K562 (cell line): Measurements from ENCODE around the gene FTH1. TPM values are rescaled to one million over a fixed set of nuclear protein-coding genes. Genes with fewer than 3 reads are reported as not detected.

Experiments
- CHD4 ChIP-seq: fragments of 200-600 bp; sonication (generic); IDR thresholded peaks from 3 replicates; pipeline ENCODE4 v1.6.1; 2012; ENCODE audit warnings: low read depth, mild to moderate bottlenecking, mixed read lengths, low read length, inconsistent platforms; ENCODE audit not compliant: insufficient read depth, insufficient replicate concordance, poor library complexity, severe bottlenecking
- DACH1 ChIP-seq: fragments of 450-650 bp; IDR thresholded peaks from 2 replicates; pipeline ENCODE4 v1.6.1; 2018; ENCODE audit not compliant: partially characterized antibody
- DMBX1 ChIP-seq: fragments of 250-450 bp; sonication (Bioruptor Pico); IDR thresholded peaks from 2 replicates; pipeline ENCODE4 v1.8.0; 2022; ENCODE audit warnings: inconsistent platforms, mild to moderate bottlenecking, moderate library complexity, borderline replicate concordance
- E2F1 ChIP-seq: sonication (generic); formaldehyde crosslinking; IDR thresholded peaks from 2 replicates; pipeline ENCODE4 v1.8.1; 2023; ENCODE audit warnings: mild to moderate bottlenecking, missing genetic modification reagents, moderate library complexity
- KLF10 ChIP-seq: fragments of 250-450 bp; sonication (Bioruptor Pico); IDR thresholded peaks from 2 replicates; pipeline ENCODE4 v1.6.1; 2021; ENCODE audit warnings: matching md5 sums
- MCM3 ChIP-seq: fragments of 450-650 bp; IDR thresholded peaks from 2 replicates; pipeline ENCODE4 v1.6.1; 2016
- MCM7 ChIP-seq, 2 experiments: fragments of 450-650 bp; IDR thresholded peaks; 2 replicates each; pipeline ENCODE4 v1.6.1; 2016 to 2018
- NR1H2 ChIP-seq: sonication (generic); formaldehyde crosslinking; IDR thresholded peaks from 2 replicates; pipeline ENCODE4 v1.4.0; 2020; ENCODE audit warnings: mild to moderate bottlenecking, missing genetic modification reagents
- POLR2G ChIP-seq: fragments of 200-400 bp; formaldehyde crosslinking; IDR thresholded peaks from 2 replicates; pipeline ENCODE4 v1.6.1; 2017; ENCODE audit warnings: low read depth, mild to moderate bottlenecking, antibody characterized with exemption, low read length, moderate library complexity
- RBM39 ChIP-seq: fragments of 200-400 bp; formaldehyde crosslinking; optimal IDR thresholded peaks from 2 replicates; pipeline ENCODE3; 2018; ENCODE audit warnings: low read depth, low read length
- TOE1 ChIP-seq, 2 experiments: fragments of 450-650 bp in 1 of 2; sonication (generic) in 1 of 2; formaldehyde crosslinking in 1 of 2; IDR thresholded peaks; 2 replicates each; pipeline versions ENCODE4 v1.7.1 to v1.8.0; 2016 to 2022; ENCODE audit warnings: borderline replicate concordance in 2 of 2, mild to moderate bottlenecking in 2 of 2, antibody characterized with exemption in 1 of 2, inconsistent platforms in 1 of 2, low read depth in 1 of 2, missing genetic modification reagents in 1 of 2, moderate library complexity in 1 of 2
- TSHZ1 ChIP-seq: fragments of 250-450 bp; sonication (Bioruptor Pico); IDR thresholded peaks from 2 replicates; pipeline ENCODE4 v1.4.0; 2020; ENCODE audit warnings: mild to moderate bottlenecking, moderate library complexity
- ZNF280A ChIP-seq: fragments of 450-650 bp; IDR thresholded peaks from 2 replicates; pipeline ENCODE4 v1.6.1; 2018; ENCODE audit warnings: mild to moderate bottlenecking, low read depth; ENCODE audit not compliant: partially characterized antibody
- ZNF324 ChIP-seq: fragments of 250-450 bp; sonication (Bioruptor Pico); IDR thresholded peaks from 2 replicates; pipeline ENCODE4 v1.4.0; 2020; ENCODE audit warnings: mild to moderate bottlenecking
- ZNF609 ChIP-seq: sonication (generic); formaldehyde crosslinking; IDR thresholded peaks from 2 replicates; pipeline ENCODE4 v1.8.1; 2023; ENCODE audit warnings: missing genetic modification reagents, mild to moderate bottlenecking, borderline replicate concordance
- polyA plus RNA-seq, 8 experiments: library from polyadenylated mRNA; depleted of rRNA in 4 of 8; stranded (reverse) in 5 of 8; unstranded in 3 of 8; fragments of >200 nt; fragmentation: Nextera tagmentation in 2 of 8; fragmentation: Illumina TruSeq in 1 of 8; extraction: Ambion mirVana in 2 of 8; extraction: Trizol in 1 of 8; gene quantifications; 2 replicates each; pipeline versions ENCODE4 v1.2.1 to v1.2.3, GENCODE V29; 2011 to 2014; ENCODE audit warnings: inconsistent platforms in 1 of 8, missing spikeins in 1 of 8
- total RNA-seq, 7 experiments: library from RNA; depleted of rRNA in 6 of 7; stranded (reverse); fragments of >200 nt in 6 of 7; fragmentation: Illumina TruSeq in 2 of 7; extraction: Trizol in 2 of 7; gene quantifications; 2 replicates each; pipeline versions ENCODE4 v1.2.1 to v1.2.3, GENCODE V29; 2011 to 2021; ENCODE audit warnings: low replicate concordance in 1 of 7

The FTH1 gene
- total and polyA plus RNA-seq, 9 of the 15 experiments (the other 6 are each of a cell fraction or from before 2014, with no cell fraction given) = 370 to 3,146 (median 802) TPM

GRCh38 chr11:61917334-61918109 lies 49.9 kb downstream of the FTH1 start, which contains the start of gene RAB3IL1 (continued):
- TF ChIP-seq TOE1 (IDR thresholded peaks at IDR 0.05; ENCODE audit: borderline replicate concordance) (peak; percentile 52; the same call in 1 of the 2 replicates), TOE1 (CRISPR knock-in tag; IDR thresholded peaks at IDR 0.05; ENCODE audit: borderline replicate concordance, low read depth) (no peak), CHD4 (peak; percentile 34), ZNF280A (no peak), RBM39 (no peak), TSHZ1 (no peak), NR1H2 (no peak), MCM3 (no peak), ZNF609 (no peak), DACH1 (no peak), ZNF324 (CRISPR knock-in tag) (no peak), E2F1 (CRISPR knock-in tag) (no peak), POLR2G (peak; percentile 67; the same call in 1 of the 2 replicates), KLF10 (CRISPR knock-in tag) (no peak), DMBX1 (CRISPR knock-in tag) (no peak; the same call in 1 of the 2 replicates), MCM7 (IDR thresholded peaks at IDR 0.05) (no peak)
